PC-3 (cell line): ENCODE results near the gene PDS5A. TPM values are rescaled to one million over a fixed set of nuclear protein-coding genes. Genes with fewer than 3 reads are reported as not detected.
"Not testable (repeated sequence)": the region's sequence is repeated elsewhere in the genome, so short reads cannot be mapped to it uniquely, and the experiment has no call there.

ENCODE experiments used
- ATAC-seq: fragments of 200-7000 bp; cut with Tn5 transposase; 2 replicates; pipeline ENCODE4 v1.9.1; 2020; ENCODE audit warnings: mild to moderate bottlenecking, moderate library complexity
- BruUV-seq: library from RNA; stranded (reverse); fragments of 400-500 nt; replicated peaks from 2 replicates; lab custom pipeline; 2021; lab: Mats Ljungman, UMichigan
- CTCF ChIA-PET: fragments of 300-600 bp; sonication (Branson Sonifier 250); formaldehyde crosslinking; loops from one replicate; lab custom pipeline; 2022; ENCODE audit warnings: antibody characterized with exemption; lab: Charles Lee
- POLR2A ChIA-PET: fragments of 300-600 bp; sonication (Branson Sonifier 250); formaldehyde crosslinking; loops from one replicate; lab custom pipeline; 2022; ENCODE audit warnings: antibody characterized with exemption; ENCODE audit not compliant: unreplicated experiment; lab: Charles Lee
- DNase-seq: peaks from one replicate; pipeline ENCODE4 v3.0.0-alpha.2; 2015
- H2AFZ ChIP-seq: fragments of 300-600 bp; sonication (generic); 2 replicates; pipeline ENCODE4 v1.6.0; 2016; ENCODE audit warnings: antibody characterized with exemption, low read length
- H3F3A ChIP-seq: fragments of 300-600 bp; sonication (generic); one replicate; pipeline ENCODE4 v1.6.0; 2017; ENCODE audit warnings: antibody characterized with exemption, low read length, control low read depth, mild to moderate bottlenecking; ENCODE audit not compliant: unreplicated experiment
- H3K27ac ChIP-seq: fragments of 300-600 bp; sonication (generic); 2 replicates; pipeline ENCODE4 v1.5.1; 2016; ENCODE audit warnings: mild to moderate bottlenecking, low read length
- H3K27me3 ChIP-seq: fragments of 300-600 bp; sonication (generic); 2 replicates; pipeline ENCODE4 v1.6.1; 2016; ENCODE audit warnings: low read length, mixed read lengths
- H3K36me3 ChIP-seq: fragments of 300-600 bp; sonication (generic); 2 replicates; pipeline ENCODE4 v1.6.1; 2016; ENCODE audit warnings: low read depth, mixed run types, low read length, mixed read lengths
- H3K4me1 ChIP-seq: fragments of 300-600 bp; sonication (generic); 2 replicates; pipeline ENCODE4 v1.5.1; 2016; ENCODE audit warnings: low read length; ENCODE audit not compliant: insufficient read depth
- H3K4me2 ChIP-seq: fragments of 300-600 bp; sonication (generic); 2 replicates; pipeline ENCODE4 v1.6.0; 2016; ENCODE audit warnings: low read length
- H3K4me3 ChIP-seq: fragments of 300-600 bp; sonication (generic); 2 replicates; pipeline ENCODE4 v1.5.1; 2016; ENCODE audit warnings: mild to moderate bottlenecking, low read length, mixed read lengths
- H3K79me2 ChIP-seq: fragments of 300-600 bp; sonication (generic); 2 replicates; pipeline ENCODE4 v1.6.1; 2017; ENCODE audit warnings: low read length, mixed read lengths
- H3K9ac ChIP-seq: fragments of 300-600 bp; sonication (generic); 2 replicates; pipeline ENCODE4 v1.6.0; 2016; ENCODE audit warnings: mild to moderate bottlenecking, low read length
- H3K9me2 ChIP-seq: fragments of 300-600 bp; sonication (generic); replicated peaks from 2 replicates; pipeline ENCODE4 v1.6.1; 2016; ENCODE audit warnings: mixed run types, low read length, mixed read lengths
- H3K9me3 ChIP-seq: fragments of 300-600 bp; sonication (generic); 2 replicates; pipeline ENCODE4 v1.6.1; 2016; ENCODE audit warnings: low read length, mixed read lengths
- H4K20me1 ChIP-seq: fragments of 300-600 bp; sonication (generic); 2 replicates; pipeline ENCODE4 v1.6.1; 2016; ENCODE audit warnings: low read length, mixed read lengths
- EZH2 ChIP-seq: fragments of 300-600 bp; sonication (generic); IDR thresholded peaks from one replicate; pipeline ENCODE4 v1.6.1; 2017; ENCODE audit warnings: antibody characterized with exemption, mild to moderate bottlenecking, low read length; ENCODE audit not compliant: unreplicated experiment
- EZH2phosphoT487 ChIP-seq: fragments of 300-600 bp; sonication (generic); IDR thresholded peaks from 2 replicates; pipeline ENCODE4 v1.6.1; 2018; ENCODE audit warnings: mild to moderate bottlenecking, antibody characterized with exemption, low read length, borderline replicate concordance
- intact Hi-C: fragments of 100-400 bp; cut with micrococcal nuclease; formaldehyde crosslinking; loops from 2 replicates; pipeline ENCODE4 v1.9.0; 2023
- total RNA-seq: library from RNA; depleted of rRNA; stranded (reverse); fragments of >200 nt; gene quantifications from 2 replicates; pipeline ENCODE4 v1.2.3, GENCODE V29; 2014
- TF ChIP-seq, protein P1 (sequence below): fragments of 300-600 bp; sonication (generic); conservative IDR thresholded peaks from 2 replicates; pipeline ENCODE4 v1.5.1; 2017; ENCODE audit warnings: antibody characterized with exemption, low read depth, mild to moderate bottlenecking, low read length

Gene PDS5A
- total RNA-seq, 1 experiment from 2014 or later, result 39.9 TPM

DNA sequence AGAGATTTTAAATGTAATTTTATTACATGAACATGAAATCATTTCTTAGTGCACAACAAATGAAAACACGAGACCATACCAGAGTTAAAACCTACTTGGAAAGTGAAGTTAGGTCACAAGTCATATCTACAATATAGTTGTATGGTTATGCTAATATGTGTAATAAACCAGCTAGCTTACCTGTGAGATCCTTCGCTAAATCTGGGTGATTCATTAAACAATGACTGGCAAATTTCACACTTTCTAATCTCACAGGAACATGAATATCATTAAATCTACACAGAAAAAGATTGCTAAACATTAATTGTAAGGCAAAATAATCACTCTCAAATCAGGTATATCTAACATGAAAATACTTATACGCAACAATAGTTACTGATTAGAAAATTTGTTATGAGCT is 67.6 kb downstream of the PDS5A start:
- H4K20me1 ChIP-seq, result no peaks in the 10 kb centered on the region
- no peak overlapping the region for H3K4me2 ChIP-seq
- no peaks in the 10 kb centered on the region for H3K79me2 ChIP-seq
- H3K4me3 ChIP-seq, result no peak overlapping the region
- H3K9me3 ChIP-seq, result no peaks in the 10 kb centered on the region
- DNase-seq (no peak), ATAC-seq (no peak)
- BruUV-seq, result no TSS peak
- no peaks in the 10 kb centered on the region for H3K9me2 ChIP-seq
- H3K27ac ChIP-seq, result no peak overlapping the region
- no peaks in the 10 kb centered on the region for H3F3A ChIP-seq
- POLR2A ChIA-PET, result no interaction called here
- H2AFZ ChIP-seq, result no peak overlapping the region
- peaks cover 9% of the 10 kb centered on the region for H3K36me3 ChIP-seq
- no peak overlapping the region for H3K9ac ChIP-seq
- CTCF ChIA-PET, result no interaction called here
- H3K4me1 ChIP-seq, result no peaks in the 10 kb centered on the region
- intact Hi-C loops, result no loop called here
- H3K27me3 ChIP-seq, result no peaks in the 10 kb centered on the region
- no peak for TF ChIP-seq EZH2phosphoT487
- TF ChIP-seq EZH2, result no peak
- TF ChIP-seq, protein P1, sequence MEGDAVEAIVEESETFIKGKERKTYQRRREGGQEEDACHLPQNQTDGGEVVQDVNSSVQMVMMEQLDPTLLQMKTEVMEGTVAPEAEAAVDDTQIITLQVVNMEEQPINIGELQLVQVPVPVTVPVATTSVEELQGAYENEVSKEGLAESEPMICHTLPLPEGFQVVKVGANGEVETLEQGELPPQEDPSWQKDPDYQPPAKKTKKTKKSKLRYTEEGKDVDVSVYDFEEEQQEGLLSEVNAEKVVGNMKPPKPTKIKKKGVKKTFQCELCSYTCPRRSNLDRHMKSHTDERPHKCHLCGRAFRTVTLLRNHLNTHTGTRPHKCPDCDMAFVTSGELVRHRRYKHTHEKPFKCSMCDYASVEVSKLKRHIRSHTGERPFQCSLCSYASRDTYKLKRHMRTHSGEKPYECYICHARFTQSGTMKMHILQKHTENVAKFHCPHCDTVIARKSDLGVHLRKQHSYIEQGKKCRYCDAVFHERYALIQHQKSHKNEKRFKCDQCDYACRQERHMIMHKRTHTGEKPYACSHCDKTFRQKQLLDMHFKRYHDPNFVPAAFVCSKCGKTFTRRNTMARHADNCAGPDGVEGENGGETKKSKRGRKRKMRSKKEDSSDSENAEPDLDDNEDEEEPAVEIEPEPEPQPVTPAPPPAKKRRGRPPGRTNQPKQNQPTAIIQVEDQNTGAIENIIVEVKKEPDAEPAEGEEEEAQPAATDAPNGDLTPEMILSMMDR, result no peak

DNA sequence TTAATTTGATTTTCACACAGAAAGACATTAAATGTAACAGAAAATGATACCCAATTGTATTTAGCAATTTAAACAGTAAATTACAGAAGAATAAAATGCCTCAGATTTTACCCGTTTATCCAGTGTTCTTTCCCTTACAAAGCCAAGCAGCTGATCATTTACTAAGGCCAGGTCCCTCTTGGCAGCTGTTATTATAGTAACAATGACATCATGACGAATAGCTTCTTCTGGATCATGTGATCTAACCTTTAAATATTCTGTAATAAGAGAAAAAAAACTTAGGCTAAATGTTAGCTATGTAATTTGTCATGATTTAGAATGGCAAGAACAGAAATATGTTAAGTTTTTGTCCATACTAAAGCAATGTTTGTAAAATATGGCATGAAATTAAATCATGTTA is 69.4 kb downstream of the PDS5A start:
- H3K4me2 ChIP-seq, result no peak overlapping the region
- no peaks in the 10 kb centered on the region for H3K79me2 ChIP-seq
- no peaks in the 10 kb centered on the region for H3K4me1 ChIP-seq
- H3K27ac ChIP-seq, result no peak overlapping the region
- H4K20me1 ChIP-seq, result no peaks in the 10 kb centered on the region
- TF ChIP-seq EZH2 (no peak), EZH2phosphoT487 (no peak)
- TF ChIP-seq, protein P1, result no peak
- peaks cover 9% of the 10 kb centered on the region for H3K36me3 ChIP-seq
- H2AFZ ChIP-seq, result no peak overlapping the region
- no peak for ATAC-seq
- H3K9me3 ChIP-seq, result no peaks in the 10 kb centered on the region
- intact Hi-C loops, result no loop called here
- no peaks in the 10 kb centered on the region for H3F3A ChIP-seq
- H3K27me3 ChIP-seq, result no peaks in the 10 kb centered on the region
- no peak for DNase-seq
- POLR2A ChIA-PET, result no interaction called here
- no TSS peak for BruUV-seq
- H3K4me3 ChIP-seq, result no peak overlapping the region
- H3K9me2 ChIP-seq, result no peaks in the 10 kb centered on the region
- CTCF ChIA-PET, result no interaction called here
- H3K9ac ChIP-seq, result no peak overlapping the region

DNA sequence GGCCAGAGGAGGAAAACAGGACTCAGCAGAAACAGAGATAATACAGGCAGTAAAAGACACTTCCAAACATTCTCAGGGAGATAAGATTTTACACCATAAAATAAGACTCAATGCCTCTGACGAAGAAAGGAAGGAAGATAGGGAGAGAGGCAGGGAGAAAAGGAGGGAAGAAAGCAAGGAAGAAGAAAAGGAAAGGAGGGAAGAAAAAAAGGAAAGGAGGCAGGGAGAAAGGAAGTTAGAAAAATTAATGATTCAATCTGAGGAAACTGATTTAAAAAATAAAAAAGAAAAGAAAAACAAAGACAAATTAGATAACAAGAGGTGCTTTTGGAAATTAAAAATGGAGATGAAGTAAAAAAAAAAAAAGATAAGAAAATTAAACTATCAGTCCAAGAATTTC is 72.1 kb downstream of the PDS5A start:
- no peak overlapping the region for H3K9ac ChIP-seq
- H3K27me3 ChIP-seq, result no peaks in the 10 kb centered on the region
- H3K4me3 ChIP-seq, result no peak overlapping the region
- no peak overlapping the region for H3K27ac ChIP-seq
- no peak overlapping the region for H3K4me2 ChIP-seq
- no peaks in the 10 kb centered on the region for H3K4me1 ChIP-seq
- POLR2A ChIA-PET, result no interaction called here
- no TSS peak for BruUV-seq
- no peak overlapping the region for H2AFZ ChIP-seq
- H3K9me3 ChIP-seq, result no peaks in the 10 kb centered on the region
- peaks cover 17% of the 10 kb centered on the region for H3K36me3 ChIP-seq
- no peaks in the 10 kb centered on the region for H3K79me2 ChIP-seq
- no peak for DNase-seq
- no peaks in the 10 kb centered on the region for H4K20me1 ChIP-seq
- no peak for ATAC-seq
- no peaks in the 10 kb centered on the region for H3F3A ChIP-seq
- no peak for TF ChIP-seq EZH2
- TF ChIP-seq, protein P1, result no peak
- TF ChIP-seq EZH2phosphoT487, result no peak
- CTCF ChIA-PET, result no interaction called here
- intact Hi-C loops, result no loop called here
- no peaks in the 10 kb centered on the region for H3K9me2 ChIP-seq

DNA sequence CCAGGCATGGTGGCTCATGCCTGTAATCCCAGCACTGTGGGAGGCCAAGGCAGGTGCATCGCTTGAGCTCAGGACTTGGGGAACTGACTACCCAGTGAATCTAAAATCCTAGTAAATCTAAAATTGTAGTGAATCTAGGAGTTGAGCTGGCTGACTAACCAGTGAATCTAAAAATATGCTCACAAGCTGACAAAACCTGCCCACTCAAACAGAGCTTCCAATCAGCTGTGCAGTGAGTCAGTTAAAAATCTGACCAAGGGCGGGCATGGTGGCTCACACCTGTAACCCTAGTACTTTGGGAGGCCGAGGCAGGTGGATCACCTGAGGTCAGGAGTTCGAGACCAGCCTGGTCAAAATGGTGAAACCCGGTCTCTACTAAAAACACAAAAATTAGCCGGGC is 72.7 kb downstream of the PDS5A start:
- POLR2A ChIA-PET, ATAC-seq, H3K27ac ChIP-seq, H3K9me3 ChIP-seq, H3K9me2 ChIP-seq, H4K20me1 ChIP-seq, intact Hi-C loops, H3K27me3 ChIP-seq, H3K4me2 ChIP-seq, H2AFZ ChIP-seq, BruUV-seq, DNase-seq, CTCF ChIA-PET, H3F3A ChIP-seq, H3K4me3 ChIP-seq, H3K4me1 ChIP-seq, H3K9ac ChIP-seq, H3K79me2 ChIP-seq: not testable (repeated sequence)
- H3K36me3 ChIP-seq, result peaks cover 20% of the 10 kb centered on the region
